GM23338 (cell line): ENCODE results near the gene KLHL17.

Experiments
- CREB1 ChIP-seq: fragments of 250-450 bp; sonication (Bioruptor Pico); IDR thresholded peaks from 2 replicates; pipeline ENCODE4 v1.5.0; 2020; ENCODE audit warnings: low read depth, mild to moderate bottlenecking, moderate library complexity
- EZH2 ChIP-seq: fragments of 200-600 bp; sonication (generic); IDR thresholded peaks from one replicate; pipeline ENCODE4 v1.8.0; 2017; ENCODE audit warnings: antibody characterized with exemption, mild to moderate bottlenecking, low read depth; ENCODE audit not compliant: unreplicated experiment
- EZH2phosphoT487 ChIP-seq: fragments of 200-600 bp; sonication (generic); IDR thresholded peaks from one replicate; pipeline ENCODE4 v1.8.1; 2018; ENCODE audit warnings: antibody characterized with exemption; ENCODE audit not compliant: unreplicated experiment
- POLR2AphosphoS5 ChIP-seq: IDR thresholded peaks from 2 replicates; pipeline ENCODE4 v1.6.1; 2016; ENCODE audit warnings: antibody characterized with exemption, low read depth
- TF ChIP-seq, protein P1 (sequence below), 2 experiments: fragments of 200-600 bp in 1 of 2; sonication (generic) in 1 of 2; conservative IDR thresholded peaks; 2 replicates each; pipeline versions ENCODE4 v1.5.1 to v1.6.1; 2016 to 2017; ENCODE audit warnings: antibody characterized with exemption in 2 of 2, low read depth in 2 of 2, mild to moderate bottlenecking in 2 of 2, moderate library complexity in 1 of 2
- TF ChIP-seq, protein P2 (sequence below): IDR thresholded peaks from one replicate; pipeline ENCODE4 v1.6.1; 2018; ENCODE audit warnings: antibody characterized with exemption; ENCODE audit not compliant: unreplicated experiment

DNA sequence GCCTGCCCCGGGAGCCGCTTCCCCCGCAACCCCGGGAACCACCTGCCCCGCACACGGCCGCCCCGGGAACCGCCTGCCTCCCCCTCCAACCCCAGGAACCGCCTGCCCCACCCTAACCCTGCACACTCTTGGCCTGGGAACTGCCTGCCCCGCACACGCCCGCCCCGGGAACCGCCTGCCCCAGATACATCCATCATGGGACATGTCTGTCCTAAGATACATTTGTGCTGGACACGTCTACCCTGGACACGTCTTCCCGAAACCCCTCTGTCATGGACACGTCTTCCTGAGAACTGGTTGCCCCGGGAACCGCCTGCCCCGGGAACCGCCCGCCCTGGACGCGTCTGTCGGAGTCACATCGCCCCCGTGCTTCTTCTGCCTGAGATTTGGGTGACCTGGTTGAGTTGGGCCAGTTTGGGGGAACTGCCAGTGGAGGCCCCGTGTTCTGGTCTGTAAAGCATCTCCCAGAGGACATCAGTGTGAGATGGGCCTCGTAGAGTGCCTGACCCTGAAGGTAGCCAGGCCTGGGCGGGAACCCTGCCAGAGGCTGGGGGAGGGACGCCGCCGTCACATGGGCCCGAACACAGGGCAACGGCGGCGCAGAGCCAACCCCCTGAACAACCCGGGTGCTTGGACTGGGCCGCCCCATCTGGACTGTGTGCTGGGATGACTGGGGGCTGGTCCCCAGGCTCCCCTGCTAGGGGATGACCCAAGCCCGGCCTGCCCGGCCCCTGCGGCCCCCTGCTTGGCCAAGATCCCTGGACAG lies 17.9 kb downstream of the KLHL17 start:
- TF ChIP-seq CREB1 (CRISPR knock-in tag) (no peak), POLR2AphosphoS5 (no peak), EZH2phosphoT487 (no peak), EZH2 (no peak)
- TF ChIP-seq, protein P1, sequence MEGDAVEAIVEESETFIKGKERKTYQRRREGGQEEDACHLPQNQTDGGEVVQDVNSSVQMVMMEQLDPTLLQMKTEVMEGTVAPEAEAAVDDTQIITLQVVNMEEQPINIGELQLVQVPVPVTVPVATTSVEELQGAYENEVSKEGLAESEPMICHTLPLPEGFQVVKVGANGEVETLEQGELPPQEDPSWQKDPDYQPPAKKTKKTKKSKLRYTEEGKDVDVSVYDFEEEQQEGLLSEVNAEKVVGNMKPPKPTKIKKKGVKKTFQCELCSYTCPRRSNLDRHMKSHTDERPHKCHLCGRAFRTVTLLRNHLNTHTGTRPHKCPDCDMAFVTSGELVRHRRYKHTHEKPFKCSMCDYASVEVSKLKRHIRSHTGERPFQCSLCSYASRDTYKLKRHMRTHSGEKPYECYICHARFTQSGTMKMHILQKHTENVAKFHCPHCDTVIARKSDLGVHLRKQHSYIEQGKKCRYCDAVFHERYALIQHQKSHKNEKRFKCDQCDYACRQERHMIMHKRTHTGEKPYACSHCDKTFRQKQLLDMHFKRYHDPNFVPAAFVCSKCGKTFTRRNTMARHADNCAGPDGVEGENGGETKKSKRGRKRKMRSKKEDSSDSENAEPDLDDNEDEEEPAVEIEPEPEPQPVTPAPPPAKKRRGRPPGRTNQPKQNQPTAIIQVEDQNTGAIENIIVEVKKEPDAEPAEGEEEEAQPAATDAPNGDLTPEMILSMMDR (conservative IDR thresholded peaks at IDR 0.05; ENCODE audit: low read depth in 2 of 2) = no peak
- TF ChIP-seq, protein P2, sequence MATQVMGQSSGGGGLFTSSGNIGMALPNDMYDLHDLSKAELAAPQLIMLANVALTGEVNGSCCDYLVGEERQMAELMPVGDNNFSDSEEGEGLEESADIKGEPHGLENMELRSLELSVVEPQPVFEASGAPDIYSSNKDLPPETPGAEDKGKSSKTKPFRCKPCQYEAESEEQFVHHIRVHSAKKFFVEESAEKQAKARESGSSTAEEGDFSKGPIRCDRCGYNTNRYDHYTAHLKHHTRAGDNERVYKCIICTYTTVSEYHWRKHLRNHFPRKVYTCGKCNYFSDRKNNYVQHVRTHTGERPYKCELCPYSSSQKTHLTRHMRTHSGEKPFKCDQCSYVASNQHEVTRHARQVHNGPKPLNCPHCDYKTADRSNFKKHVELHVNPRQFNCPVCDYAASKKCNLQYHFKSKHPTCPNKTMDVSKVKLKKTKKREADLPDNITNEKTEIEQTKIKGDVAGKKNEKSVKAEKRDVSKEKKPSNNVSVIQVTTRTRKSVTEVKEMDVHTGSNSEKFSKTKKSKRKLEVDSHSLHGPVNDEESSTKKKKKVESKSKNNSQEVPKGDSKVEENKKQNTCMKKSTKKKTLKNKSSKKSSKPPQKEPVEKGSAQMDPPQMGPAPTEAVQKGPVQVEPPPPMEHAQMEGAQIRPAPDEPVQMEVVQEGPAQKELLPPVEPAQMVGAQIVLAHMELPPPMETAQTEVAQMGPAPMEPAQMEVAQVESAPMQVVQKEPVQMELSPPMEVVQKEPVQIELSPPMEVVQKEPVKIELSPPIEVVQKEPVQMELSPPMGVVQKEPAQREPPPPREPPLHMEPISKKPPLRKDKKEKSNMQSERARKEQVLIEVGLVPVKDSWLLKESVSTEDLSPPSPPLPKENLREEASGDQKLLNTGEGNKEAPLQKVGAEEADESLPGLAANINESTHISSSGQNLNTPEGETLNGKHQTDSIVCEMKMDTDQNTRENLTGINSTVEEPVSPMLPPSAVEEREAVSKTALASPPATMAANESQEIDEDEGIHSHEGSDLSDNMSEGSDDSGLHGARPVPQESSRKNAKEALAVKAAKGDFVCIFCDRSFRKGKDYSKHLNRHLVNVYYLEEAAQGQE = no peak
